Jurkat, Clone E6-1 (cell line): ENCODE results near the gene ATXN2.

Experiments
- DNase-seq: peaks from one replicate; pipeline ENCODE4 v3.0.0-alpha.2; 2011; ENCODE audit warnings: low read depth, low spot score
- H3K4me3 ChIP-seq: 2 replicates; pipeline ENCODE4 v1.5.1; 2011; ENCODE audit warnings: mild to moderate bottlenecking, low read length, control low read depth, moderate library complexity

ATXN2 gene

DNA sequence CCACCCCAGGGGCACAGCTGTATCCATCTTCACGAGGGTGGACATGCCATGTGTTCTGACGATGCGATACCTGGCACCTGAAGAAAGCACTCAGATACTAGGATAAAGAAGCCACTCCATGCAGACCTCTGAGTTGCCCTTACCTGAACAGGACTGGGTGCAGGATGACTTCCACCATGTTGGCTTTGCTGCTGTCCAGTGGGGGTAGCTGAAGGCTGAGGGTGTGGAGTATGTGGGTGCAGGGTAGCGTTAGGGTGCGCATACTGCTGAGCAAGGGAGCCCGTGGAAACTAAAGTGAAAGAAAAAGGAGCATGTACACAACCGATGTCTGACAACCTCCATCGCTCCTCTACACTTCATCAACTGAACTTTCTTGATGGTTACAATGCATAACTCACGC, 142.0 kb downstream of the ATXN2 start:
- H3K4me3 ChIP-seq: no peak overlapping the region
- DNase-seq: no peak

DNA sequence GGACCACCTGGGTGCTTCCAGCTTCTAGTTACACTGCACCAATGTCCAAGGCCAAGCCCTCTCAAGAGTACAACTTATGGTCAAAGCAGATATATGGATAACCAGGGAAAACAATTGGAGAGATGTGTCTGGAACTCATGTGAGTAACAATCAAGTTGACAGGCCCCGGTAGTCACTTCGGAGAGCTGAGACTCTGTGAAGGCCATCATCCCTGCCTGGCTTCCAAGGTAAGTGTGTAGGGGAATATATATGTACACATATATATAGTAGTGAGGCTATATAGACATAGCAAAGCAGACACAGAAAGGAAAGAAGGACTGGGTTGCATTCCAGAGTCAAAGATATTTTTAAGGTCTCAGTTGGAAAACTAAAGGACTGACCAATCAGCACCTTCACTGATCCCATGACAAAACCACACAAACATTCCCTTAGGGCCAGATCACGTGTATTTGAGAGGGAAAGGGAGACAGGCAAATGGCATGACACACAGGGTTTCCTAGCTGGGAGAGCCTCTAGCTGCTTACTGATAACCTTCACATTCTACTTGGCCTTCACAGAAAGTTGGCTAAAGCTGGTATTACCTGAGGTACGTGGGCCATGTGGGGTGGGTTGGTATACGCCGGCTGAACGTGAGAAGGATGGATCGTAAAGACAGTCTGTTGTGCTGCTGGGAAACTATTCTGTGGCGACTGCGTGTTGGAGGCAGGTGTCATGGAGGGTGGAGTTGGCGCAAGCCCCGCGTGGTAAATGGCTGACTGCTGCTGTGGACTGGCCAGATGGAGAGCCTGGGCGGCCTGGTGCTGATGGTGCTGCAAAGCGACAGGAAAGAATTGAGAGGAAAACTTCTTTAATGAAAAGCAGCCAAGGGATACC, 143.4 kb downstream of the ATXN2 start:
- DNase-seq: no peak
- no peak overlapping the region for H3K4me3 ChIP-seq

DNA sequence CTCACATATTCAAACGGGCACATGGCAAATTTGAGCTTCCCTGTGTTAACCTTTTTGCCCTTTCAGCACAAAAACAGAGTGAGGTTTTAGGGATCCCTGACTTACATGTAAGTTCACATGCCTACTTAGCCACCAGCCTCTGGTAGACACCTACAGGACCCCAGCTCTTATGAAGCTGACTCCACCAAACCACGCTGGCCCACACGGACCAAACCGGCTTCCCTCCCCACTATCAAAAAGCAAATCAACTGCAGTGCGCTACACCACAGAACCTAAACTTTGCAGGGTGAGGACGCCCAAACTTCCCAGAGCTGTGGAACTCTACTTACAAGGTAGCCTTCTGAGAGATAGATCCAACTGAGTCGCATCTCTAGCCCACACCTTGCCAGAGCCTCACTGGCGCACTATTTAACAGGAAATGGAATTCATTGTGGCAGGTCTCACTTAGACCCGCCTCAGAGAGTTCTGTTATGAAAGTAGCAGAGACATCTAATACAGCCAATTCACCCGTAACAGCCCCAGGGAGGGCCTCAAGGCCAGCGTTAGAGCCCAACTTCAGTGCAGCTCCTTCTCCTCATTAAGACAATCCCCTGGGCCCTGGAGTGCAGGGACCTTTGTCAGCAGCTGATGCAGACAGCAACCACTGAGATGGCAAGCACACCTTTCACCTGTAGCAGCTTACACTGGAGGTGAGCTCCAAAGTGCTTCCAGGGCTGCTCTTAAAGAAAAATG, 144.2 kb downstream of the ATXN2 start:
- H3K4me3 ChIP-seq: no peak overlapping the region
- DNase-seq: no peak

DNA sequence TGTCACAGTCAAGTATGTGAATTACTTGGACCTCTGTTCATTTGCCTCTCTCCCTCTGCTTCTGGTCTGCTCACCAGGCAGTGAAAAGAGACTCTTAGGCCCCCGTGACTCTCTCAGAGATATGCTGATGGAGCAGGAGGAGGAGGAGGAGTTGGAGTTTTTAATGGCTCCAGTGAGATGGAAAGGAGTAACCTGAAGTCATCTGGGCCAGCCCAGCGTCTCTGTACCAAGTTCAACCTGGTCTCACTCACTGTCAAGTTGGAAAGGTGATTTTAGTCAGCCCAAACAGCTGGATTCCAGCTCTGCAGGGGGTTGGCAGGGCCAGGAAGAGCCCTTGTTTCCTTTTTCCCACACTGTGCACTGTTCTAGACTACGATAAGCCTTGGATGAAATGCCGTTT, 144.8 kb downstream of the ATXN2 start:
- DNase-seq: no peak
- H3K4me3 ChIP-seq: no peak overlapping the region

DNA sequence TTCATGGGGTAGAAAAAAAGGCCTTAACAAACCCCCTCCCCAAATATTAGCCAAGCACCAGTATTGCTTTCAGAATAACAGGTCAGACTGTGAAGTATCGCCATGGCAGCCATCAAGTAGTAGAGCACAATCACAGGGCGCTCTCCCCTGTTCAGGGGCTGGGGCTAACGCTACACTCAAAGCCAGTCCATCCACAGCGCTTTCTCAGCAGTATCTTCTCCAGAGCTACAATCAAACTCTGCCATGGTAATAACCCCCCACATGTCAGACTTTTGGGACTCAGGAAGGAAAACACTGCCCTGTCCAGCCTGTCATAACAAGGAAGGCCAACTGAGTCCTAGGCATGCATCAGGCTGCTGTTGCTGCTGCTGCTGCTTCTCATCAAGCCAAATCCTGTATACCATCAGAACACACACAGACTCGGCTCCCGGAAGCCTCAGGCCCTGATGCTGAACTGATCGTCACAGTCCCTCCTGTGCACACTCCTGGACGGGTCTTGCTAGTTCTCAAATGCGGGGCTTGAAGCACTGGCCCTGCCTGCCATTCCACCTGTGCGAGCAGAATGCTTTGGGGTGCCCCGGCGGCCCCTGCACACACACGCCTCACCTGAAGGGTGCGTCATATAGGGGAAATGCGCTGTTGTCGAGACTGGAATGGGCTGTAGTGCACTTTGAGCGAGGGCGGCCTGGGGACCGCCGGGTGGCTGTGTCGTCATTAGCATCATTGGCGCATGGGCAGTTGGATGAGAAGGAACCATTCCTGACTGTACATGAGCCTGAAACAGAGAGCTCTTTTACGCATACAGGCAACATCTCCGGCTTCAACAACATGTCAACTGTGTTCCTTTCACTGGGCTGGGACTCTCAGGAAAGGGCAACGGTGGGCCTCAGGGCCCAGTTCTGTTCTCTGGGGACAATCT, 145.8 kb downstream of the ATXN2 start:
- H3K4me3 ChIP-seq: no peak overlapping the region
- no peak for DNase-seq

DNA sequence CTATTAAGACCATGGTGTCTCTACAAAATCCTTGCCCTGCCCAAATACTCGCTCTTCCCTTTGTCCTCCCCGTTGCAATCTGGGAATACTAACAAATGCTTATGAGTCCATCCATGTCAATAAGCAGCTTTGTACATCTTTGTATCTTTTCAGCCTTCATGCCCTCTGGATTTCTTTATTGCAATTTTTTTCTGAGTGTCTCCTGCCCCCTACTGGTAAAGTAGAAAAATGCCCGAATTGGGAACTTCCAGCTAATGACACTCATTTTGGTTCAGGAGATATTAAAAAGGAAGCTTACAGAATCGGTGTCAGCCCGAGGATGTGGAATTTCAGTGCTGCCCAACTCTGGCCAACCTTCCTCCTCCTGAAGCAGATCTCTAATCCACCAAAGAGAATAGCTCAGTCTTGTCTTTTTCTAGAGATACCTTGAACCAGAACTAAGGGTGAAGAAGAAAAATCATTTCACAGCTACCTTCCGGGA, 147.4 kb downstream of the ATXN2 start:
- H3K4me3 ChIP-seq: no peak overlapping the region
- peak; percentile 54 for DNase-seq

DNA sequence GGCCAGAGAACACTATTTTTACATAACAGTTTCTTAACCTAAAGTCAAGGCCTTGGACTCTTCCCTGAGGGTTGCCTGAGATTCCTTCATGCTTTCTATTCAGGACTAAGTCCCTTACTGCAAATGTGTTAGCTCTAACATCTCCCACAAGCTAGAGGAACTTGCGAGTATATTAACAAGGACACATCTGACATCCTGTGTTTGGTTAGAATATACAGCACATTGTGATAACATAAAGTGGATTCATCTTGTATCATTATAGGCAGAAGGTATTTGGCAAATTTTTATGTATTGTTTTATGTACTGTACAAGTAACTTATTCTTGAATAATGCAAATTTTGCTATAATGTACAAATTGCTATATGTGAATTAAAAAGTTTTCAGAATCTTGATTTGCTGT, 147.9 kb downstream of the ATXN2 start:
- DNase-seq: no peak
- no peak overlapping the region for H3K4me3 ChIP-seq

DNA sequence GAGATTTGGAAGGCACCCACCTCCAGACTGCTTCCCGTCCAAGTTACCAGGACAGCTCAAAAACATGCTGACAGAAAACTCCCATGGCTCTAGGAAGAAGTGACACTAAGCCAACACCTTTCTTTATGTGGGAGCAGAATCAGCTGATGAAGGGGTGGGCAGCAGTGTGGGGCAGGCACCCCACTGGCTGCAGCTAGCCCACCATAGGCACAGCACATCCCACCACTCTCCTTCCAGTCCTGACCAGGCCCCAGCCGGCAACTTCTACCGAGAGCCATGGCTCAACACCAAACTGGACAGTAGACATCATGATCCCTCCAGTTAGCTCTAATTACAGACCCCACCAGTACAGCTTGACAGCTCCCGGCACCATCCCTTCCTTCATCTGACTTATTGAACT, 148.4 kb downstream of the ATXN2 start:
- no peak overlapping the region for H3K4me3 ChIP-seq
- no peak for DNase-seq

DNA sequence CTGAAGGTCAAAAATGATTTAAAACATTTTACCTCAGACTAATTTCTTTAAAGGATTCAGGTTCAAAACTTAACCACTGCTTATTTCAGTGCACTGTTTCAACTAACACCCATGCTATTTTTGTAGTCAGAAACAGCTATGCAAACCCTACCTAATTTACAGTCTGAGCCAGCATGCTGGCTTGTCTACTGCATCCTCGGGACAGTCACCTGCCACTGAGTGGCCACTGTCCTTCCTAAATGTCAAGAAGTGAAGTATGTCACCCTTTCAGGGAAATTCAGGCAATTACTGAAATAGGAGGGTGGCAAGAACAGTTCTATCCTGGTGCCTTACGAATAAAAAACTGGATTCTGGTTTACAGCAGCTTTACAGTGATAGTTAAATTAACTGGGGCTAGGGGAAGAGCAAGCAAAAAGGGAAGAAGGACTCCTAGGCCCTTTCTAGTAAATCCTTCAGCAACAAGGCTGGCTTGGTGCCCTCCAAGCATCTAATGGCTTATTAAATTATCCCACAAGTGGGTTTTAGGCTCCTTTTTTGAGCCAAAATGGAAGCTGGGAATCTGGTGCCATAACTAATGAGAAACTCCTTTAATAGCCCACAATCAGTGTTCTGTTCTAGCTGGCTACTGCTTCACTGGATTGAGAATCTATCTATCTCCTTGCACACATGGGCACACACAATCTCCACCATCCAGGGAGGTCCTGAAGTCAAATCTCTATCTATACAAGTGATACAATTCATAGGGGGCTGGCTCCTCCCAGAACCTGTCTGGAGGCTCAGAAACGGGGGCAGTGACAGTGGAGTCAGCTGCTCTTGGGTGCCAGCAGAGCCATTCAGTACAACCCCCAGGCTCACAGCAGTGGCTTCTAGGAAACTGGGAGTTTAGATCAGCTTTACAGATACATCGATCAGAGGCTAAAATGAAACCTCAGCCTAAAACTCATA, 150.0 kb downstream of the ATXN2 start:
- H3K4me3 ChIP-seq: no peak overlapping the region
- DNase-seq: no peak

DNA sequence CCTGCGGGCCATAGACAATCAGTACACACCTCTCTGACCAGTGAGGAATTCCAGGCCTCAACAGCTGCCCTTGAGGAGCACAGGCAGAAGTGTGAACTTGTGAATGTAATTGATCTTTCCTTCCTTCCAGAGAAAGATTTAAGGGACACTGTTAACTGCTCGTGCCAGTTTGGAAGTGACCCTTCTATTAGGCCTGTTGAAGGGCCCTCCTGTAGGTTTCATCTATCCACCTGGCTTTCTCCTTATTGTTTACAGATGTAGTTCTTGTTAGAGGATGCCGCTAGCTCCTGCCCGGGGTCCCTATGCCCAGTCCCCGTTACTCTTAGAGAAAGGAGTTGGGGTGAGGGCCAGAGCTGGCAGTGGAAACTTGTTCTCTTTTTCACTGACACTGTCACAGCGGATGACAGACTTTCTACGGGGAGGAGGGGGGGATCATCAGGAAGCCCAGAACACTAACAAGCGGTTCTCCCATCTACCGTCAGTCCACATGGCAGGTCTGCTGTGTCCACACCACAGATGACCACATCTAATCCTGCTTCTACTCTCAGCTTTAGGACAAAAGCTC, 150.8 kb downstream of the ATXN2 start:
- DNase-seq: no peak

DNA sequence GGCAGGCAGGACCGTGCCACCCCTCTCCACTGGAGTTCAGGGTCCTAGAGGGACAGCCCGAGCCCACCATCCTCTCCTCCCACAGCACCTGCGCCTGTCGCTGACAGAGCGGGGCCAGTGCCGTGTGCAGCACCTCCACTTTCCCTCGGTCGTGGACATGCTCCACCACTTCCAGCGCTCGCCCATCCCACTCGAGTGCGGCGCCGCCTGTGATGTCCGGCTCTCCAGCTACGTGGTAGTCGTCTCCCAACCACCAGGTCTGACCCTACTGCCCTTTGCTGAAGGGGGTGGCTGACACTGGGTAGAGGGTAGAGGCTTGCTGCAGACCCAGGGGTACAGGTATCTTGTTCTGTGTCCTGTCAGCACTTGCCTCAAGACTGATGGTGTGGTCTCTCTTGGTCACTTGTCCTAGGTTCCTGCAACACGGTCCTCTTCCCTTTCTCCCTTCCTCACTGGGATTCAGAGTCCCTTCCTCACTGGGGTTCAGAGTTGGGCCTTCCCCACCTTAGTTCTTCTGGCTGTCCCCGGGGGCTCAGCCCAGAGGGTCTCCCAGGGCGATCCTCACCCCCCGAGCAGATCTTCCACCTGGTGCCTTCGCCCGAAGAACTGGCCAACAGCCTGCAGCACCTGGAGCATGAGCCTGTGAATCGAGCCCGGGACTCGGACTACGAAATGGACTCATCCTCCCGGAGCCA, 151.4 kb downstream of the ATXN2 start:
- H3K4me3 ChIP-seq: no peak overlapping the region
- DNase-seq: no peak

More for the DNA sequence above, 150.8 kb downstream of the ATXN2 start:
- H3K4me3 ChIP-seq: no peak overlapping the region

DNA sequence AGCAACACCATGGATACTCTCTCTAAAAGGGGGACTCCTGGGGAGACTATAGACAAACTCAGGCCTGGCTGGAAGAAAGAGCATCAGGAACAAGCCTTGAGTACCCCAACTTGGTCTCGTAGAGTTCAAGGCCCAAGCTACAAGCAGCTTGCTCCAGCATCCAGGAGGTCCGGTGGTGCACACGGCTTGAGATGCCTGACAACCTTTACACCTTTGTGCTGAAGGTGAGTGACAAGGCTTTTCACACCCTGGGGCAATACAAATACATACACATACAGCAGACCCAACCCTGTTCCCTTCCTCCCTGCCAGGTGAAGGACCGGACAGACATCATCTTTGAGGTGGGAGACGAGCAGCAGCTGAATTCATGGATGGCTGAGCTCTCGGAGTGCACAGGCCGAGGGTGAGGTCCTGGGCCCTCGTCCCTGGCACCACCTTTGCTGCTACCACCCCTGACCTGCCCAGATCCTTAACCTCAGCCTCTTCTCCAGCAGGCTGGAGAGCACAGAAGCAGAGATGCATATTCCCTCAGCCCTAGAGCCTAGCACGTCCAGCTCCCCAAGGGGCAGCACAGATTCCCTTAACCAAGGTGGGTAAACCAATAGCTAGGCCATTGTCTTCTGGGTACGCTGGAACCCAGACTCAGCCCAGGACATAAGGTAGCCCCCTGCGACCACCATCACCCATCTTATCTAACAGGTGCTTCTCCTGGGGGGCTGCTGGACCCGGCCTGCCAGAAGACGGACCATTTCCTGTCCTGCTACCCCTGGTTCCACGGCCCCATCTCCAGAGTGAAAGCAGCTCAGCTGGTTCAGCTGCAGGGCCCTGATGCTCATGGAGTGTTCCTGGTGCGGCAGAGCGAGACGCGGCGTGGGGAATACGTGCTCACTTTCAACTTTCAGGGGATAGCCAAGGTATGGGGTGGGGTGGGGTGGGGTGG, 152.2 kb downstream of the ATXN2 start:
- no peak for DNase-seq
- no peak overlapping the region for H3K4me3 ChIP-seq

DNA sequence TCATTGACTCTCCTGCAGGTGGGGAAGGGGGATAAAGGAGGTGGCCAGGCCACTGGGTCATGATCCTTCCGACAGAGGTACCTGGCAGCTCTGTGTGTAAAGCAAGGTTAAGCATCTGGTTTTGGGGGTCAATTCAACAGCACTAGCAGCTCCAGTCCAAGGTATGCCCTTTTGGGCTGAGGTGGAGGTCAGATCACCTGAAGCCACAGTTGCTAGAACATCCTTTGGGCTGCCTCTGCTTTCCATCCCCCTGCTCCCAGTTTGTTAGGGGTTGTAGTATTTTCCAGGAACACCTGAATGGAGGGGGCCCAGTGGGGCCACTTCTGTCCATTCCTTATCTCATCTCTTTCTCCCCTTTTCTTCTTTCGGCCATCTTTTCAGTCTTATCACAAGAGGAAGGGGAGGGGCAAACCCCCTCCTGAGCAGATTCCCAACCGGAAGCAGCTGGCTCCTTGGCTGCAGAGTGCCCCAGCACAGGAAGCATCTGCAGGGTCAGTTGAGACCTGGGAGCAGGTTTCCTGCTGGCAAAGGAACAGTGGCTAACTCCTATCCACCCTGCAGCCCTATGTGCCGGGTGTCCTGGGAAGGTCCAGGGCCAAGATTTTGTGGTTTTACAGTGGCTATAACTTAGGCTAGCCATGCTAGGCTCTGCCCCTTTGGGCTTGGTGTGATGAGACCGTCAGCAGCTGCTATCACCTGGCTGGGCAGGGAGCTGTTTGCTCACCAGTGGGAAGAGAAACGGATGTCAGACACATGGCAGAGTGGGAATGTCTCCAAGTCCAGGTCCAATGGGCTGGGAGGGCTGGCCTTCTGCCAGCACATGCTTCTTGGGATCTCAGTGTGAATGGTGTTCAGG, 153.2 kb downstream of the ATXN2 start:
- no peak for DNase-seq

DNA sequence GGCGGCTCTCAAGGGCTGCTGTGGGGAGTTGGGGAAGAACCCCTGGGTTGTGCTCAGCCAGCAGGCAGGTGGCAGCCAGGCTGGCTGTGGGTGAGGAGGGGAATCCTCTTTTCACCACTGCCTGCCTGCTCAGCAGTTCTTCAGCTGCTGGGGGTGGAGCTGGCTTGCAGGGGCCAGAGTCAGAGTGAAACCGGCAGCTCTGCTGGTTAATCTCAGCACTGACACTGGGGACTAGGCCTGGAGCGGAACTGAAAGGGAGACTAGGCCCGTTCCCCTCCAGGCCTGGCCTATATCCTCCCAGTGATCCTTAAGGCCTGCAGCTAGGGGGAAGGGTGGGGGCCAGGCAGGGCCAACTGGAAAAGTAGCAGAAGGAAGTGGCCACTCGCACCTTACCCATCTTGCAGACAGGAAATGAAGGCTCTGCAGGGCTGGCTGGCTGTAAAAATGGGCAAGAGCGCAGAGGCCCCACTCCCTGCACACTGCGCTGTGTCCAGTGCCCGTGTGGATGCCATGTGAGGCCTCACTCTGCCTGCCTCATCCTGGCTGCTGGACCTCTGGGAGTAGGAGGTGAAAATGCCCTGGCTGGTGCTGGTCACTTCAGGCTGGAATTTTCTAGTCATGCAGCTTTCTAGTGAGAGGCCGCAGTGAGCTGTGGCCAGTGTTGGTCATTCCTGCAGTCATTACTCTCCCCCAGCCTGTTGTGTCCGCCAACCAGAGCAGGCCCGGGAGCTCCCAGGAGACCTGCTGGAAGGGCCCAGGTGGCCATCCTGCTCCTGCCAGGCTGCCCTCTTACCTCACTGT, 154.0 kb downstream of the ATXN2 start:
- H3K4me3 ChIP-seq: no peak overlapping the region

More for the DNA sequence above, 153.2 kb downstream of the ATXN2 start:
- H3K4me3 ChIP-seq: no peak overlapping the region

More for the DNA sequence above, 154.0 kb downstream of the ATXN2 start:
- DNase-seq: peak; percentile 68
